Measurements from ENCODE around the gene ZNF487.

Gene ZNF487

DNA sequence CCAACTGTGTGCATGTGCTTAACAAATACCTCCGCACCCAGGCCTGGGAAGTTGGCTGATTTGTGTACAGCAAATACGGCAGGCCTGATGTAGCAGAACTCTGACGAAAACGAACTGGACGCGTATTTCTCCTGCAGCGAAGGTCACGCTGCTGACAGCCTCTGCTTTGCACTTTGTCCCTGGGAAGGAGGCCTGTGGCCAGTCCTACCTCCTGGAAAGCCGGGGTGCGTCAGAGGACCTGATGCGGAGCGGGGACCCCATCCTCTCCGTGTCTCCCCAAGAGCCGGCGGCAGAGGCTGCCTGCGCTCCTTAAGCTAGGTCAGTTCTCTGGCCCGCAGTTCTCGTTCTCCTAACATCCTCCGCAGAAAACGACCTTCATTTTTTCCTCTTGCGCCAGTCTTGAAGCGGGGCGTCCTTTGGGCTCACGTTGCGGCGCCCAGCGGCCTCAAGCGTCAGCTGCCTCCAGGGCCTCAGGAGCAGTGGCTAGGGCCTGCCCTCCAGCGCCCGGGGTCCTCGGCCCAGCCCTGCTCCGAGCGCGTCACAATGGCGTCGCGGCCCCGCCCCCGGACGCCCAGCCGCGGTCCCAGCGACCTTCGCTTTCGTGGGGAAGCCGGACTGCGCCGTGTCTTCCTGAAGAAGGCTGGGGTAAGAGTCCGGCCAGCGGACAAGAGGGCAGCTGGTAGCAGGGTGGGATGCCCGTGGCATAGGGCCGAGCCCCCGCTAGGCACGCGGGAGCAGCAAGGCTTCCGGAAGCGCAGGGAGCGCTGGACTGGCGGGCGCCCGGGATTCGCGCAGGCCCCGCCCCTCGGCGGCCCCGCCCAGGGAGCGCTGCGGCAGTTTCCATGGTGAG, at the start of gene ZNF487:
ZNF487 (plus strand) TSS at position 821 of the 850 bp plus-strand sequence. CDS start 38,703 bp downstream, outside the sequence.
- peak within 1 kb of the TSS; percentile 95 for H3K4me3 ChIP-seq (ENCODE audit: low read depth, low read length)
- TF ChIP-seq, protein P1, sequence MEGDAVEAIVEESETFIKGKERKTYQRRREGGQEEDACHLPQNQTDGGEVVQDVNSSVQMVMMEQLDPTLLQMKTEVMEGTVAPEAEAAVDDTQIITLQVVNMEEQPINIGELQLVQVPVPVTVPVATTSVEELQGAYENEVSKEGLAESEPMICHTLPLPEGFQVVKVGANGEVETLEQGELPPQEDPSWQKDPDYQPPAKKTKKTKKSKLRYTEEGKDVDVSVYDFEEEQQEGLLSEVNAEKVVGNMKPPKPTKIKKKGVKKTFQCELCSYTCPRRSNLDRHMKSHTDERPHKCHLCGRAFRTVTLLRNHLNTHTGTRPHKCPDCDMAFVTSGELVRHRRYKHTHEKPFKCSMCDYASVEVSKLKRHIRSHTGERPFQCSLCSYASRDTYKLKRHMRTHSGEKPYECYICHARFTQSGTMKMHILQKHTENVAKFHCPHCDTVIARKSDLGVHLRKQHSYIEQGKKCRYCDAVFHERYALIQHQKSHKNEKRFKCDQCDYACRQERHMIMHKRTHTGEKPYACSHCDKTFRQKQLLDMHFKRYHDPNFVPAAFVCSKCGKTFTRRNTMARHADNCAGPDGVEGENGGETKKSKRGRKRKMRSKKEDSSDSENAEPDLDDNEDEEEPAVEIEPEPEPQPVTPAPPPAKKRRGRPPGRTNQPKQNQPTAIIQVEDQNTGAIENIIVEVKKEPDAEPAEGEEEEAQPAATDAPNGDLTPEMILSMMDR (IDR thresholded peaks at IDR 0.05; ENCODE audit: insufficient read depth, low read length, missing control alignments): no peak
- POLR2A ChIA-PET: interaction anchor here (0.6 to 1.0 kb wide), 2 partner anchors 29 to 150 kb away, joined by 3 to 6 read pairs; no protein-coding TSS in a partner anchor
- CTCF ChIA-PET: interaction anchor here (0.6 to 0.8 kb wide), 3 partner anchors 17 to 46 kb away, joined by 3 read pairs; no protein-coding TSS in a partner anchor
- no peak for DNase-seq (ENCODE audit: low read depth, low spot score)

- TF ChIP-seq, protein P1 (IDR thresholded peaks at IDR 0.05; ENCODE audit: insufficient read depth, low read length, missing control alignments): no peak
- no peak for DNase-seq (ENCODE audit: low read depth, low spot score)
- no peak overlapping the region for H3K4me3 ChIP-seq (ENCODE audit: low read depth, low read length)
- POLR2A ChIA-PET: no interaction called here
- CTCF ChIA-PET: no interaction called here
Observed at GRCh38 chr10:43387678-43388032, 49.3 kb upstream of the ZNF487 start.

DNA sequence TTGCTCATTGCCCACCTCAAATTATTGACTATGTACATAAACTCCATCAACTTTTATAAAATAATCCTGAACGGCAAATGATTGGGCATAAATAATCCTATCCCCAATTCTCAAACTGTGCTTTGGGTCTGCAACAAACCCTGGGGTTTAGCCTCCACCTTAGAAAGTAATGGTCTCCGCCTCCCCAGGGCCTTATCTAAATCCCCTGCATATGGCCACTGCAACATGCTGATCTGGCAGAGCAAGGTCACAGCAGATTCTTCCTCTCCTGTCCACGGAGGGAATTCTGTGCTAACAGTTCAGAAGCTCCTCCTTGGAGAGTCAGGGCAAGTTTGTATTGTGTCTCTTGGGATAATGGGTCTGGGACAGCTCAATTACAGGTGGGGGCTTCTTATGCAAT, 47.0 kb upstream of the ZNF487 start:
- CTCF ChIA-PET: interaction anchor here (1.0 to 3.7 kb wide), 5 partner anchors 8 to 72 kb away, joined by 3 to 27 read pairs (median 8); partner anchors contain the start of gene ZNF487
- TF ChIP-seq, protein P1 (IDR thresholded peaks at IDR 0.05; ENCODE audit: insufficient read depth, low read length, missing control alignments): no peak

GRCh38 chr10:43390333-43390732, 46.6 kb upstream of the ZNF487 start:
- no peak overlapping the region for H3K4me3 ChIP-seq (ENCODE audit: low read depth, low read length)
- POLR2A ChIA-PET: no interaction called here
- TF ChIP-seq, protein P1 (IDR thresholded peaks at IDR 0.05; ENCODE audit: insufficient read depth, low read length, missing control alignments): no peak
- CTCF ChIA-PET: interaction anchor here (0.6 to 3.7 kb wide), 7 partner anchors 9 to 637 kb away, joined by 3 to 27 read pairs (median 4); partner anchors contain the start of gene ZNF487
- no peak for DNase-seq (ENCODE audit: low read depth, low spot score)

More for the DNA sequence above, 47.0 kb upstream of the ZNF487 start:
- DNase-seq (ENCODE audit: low read depth, low spot score): no peak
- POLR2A ChIA-PET: no interaction called here
- no peak overlapping the region for H3K4me3 ChIP-seq (ENCODE audit: low read depth, low read length)

- ChIA-PET CTCF (interaction anchor here (0.6 to 3.7 kb wide), 7 partner anchors 9 to 638 kb away, joined by 3 to 27 read pairs (median 4); partner anchors contain the start of gene ZNF487), POLR2A (no interaction called here)
- TF ChIP-seq, protein P1 (IDR thresholded peaks at IDR 0.05; ENCODE audit: insufficient read depth, low read length, missing control alignments): peak; percentile 63
- no peak for DNase-seq (ENCODE audit: low read depth, low spot score)
- H3K4me3 ChIP-seq (ENCODE audit: low read depth, low read length): no peak overlapping the region
Observed at GRCh38 chr10:43390759-43391158, 46.2 kb upstream of the ZNF487 start.

DNA sequence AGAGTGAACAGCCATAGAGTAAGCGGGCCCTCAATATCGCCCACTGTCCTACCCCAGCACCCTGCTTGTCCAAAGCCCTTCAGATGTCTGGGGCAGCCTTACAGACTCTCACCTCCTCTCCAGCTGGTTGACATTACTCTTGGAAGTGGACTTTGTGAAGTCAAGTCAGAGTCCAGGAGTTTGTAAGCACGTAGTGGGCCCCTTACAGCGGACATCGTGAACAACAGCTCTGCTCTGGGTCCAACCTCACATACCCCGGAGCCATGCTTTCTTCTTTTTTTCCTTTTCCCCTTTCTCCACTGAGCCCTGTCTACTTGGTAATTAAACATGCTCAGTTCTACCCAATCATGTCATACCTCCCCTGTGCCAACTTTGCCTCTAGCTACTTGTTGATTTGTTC, 45.4 kb upstream of the ZNF487 start:
- POLR2A ChIA-PET: no interaction called here
- TF ChIP-seq, protein P1 (IDR thresholded peaks at IDR 0.05; ENCODE audit: insufficient read depth, low read length, missing control alignments): no peak
- CTCF ChIA-PET: interaction anchor here (2.4 to 3.7 kb wide), 2 partner anchors 9 to 70 kb away, joined by 13 to 27 read pairs; no protein-coding TSS in a partner anchor
- DNase-seq (ENCODE audit: low read depth, low spot score): no peak
- no peak overlapping the region for H3K4me3 ChIP-seq (ENCODE audit: low read depth, low read length)
